ENCODE data around the gene LTA. TPM values are rescaled to one million over a fixed set of nuclear protein-coding genes. Genes with fewer than 3 reads are reported as not detected.
A peak's percentile ranks its signal among the peaks of the same experiment; 100 is the strongest.

LTA gene
- total RNA-seq, 1 donor = 2.5 TPM

GRCh38 chr6:31556307-31556706 lies 15.8 kb upstream of the LTA start:
- Histone ChIP-seq H3K4me1 (ENCODE audit: insufficient read depth, low read length) (peaks cover 80% of the 10 kb centered on the region), H3K27me3 (ENCODE audit: insufficient read depth, low read length) (no peaks in the 10 kb centered on the region), H3K4me3 (ENCODE audit: low read length) (no peak overlapping the region)

GRCh38 chr6:31557443-31558317 lies 14.4 kb upstream of the LTA start:
- Histone ChIP-seq H3K27me3 (ENCODE audit: insufficient read depth, low read length) (no peaks in the 10 kb centered on the region), H3K9me3 (ENCODE audit: low read depth, low read length) (no peaks in the 10 kb centered on the region), H3K4me3 (ENCODE audit: low read length) (no peak overlapping the region), H3K4me1 (ENCODE audit: insufficient read depth, low read length) (peaks cover 81% of the 10 kb centered on the region)

More at GRCh38 chr6:31556307-31556706, 15.8 kb upstream of the LTA start:
- H3K9me3 ChIP-seq (ENCODE audit: low read depth, low read length) = no peaks in the 10 kb centered on the region

- Histone ChIP-seq H3K4me3 (ENCODE audit: low read length) (no peak overlapping the region), H3K9me3 (ENCODE audit: low read depth, low read length) (no peaks in the 10 kb centered on the region), H3K4me1 (ENCODE audit: insufficient read depth, low read length) (peaks cover 81% of the 10 kb centered on the region)
Measured at GRCh38 chr6:31558318-31558625, 13.8 kb upstream of the LTA start.

DNA sequence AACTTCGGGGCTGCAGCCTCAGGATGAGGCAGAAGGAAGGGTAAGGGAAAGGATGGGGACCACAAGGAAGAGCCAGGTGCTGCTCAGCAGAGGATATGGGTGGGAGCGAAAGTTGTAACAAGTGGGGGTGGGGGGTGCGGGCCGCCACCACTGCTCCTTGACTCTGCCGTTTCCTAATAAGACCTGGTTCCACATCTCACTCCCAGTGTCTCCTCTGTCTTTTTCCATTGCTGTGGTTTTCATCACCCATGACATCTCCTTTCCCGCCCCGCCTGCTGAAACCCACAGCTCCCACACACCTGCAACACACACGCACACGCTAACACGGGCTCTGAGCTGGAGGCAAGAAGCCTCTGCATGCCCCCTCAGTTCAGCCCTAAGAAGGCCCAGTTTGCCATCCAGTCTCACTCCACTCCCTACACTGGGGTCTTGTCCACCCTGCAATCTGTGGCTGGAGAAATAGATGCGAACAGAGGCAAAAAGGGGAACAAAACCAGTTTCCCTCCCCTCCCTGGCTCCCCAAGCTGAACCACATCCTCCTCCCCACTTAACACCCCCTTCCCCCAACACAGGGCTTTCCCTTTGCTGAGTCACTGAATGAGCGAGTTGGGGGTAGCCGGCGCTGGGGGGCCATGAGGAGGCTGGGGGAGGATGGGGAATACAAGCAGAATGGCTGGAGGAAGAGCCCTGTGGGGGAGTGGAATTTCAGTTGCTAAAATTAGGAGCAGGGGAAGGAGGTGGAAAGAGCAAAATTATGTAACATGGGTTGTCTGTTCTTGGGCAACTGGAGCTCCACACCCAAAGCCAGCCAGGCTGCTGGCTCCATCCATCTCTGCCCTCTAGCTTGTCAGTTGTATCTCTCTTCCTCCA lies 13.2 kb upstream of the LTA start:
- no peak overlapping the region for H3K4me3 ChIP-seq (ENCODE audit: low read length)
- H3K27me3 ChIP-seq (ENCODE audit: insufficient read depth, low read length) = no peaks in the 10 kb centered on the region
- H3K9me3 ChIP-seq (ENCODE audit: low read depth, low read length) = no peaks in the 10 kb centered on the region
- H3K4me1 ChIP-seq (ENCODE audit: insufficient read depth, low read length) = peaks cover 83% of the 10 kb centered on the region

More at GRCh38 chr6:31558318-31558625, 13.8 kb upstream of the LTA start:
- H3K27me3 ChIP-seq (ENCODE audit: insufficient read depth, low read length) = no peaks in the 10 kb centered on the region

DNA sequence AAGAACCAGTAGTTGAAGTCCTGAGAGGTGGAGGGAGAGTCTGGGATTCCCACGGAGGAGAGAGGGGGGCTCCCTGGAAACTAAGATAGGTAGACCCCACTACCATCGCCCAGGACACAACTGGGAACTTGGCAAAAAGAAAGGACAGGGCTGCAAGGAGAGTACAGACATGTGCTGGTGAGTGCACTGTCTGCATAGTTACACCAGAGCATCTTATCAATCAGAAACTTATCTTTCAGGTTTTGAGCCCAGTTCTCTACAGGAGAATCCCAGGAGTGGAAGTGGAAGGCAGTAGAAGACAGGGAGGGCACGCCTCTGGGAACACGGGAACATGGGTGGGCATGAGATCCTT lies 12.5 kb upstream of the LTA start:
- Histone ChIP-seq H3K9me3 (ENCODE audit: low read depth, low read length) (no peaks in the 10 kb centered on the region), H3K27me3 (ENCODE audit: insufficient read depth, low read length) (no peaks in the 10 kb centered on the region), H3K4me3 (ENCODE audit: low read length) (peak overlapping the region; percentile 3), H3K4me1 (ENCODE audit: insufficient read depth, low read length) (peaks cover 85% of the 10 kb centered on the region)

DNA sequence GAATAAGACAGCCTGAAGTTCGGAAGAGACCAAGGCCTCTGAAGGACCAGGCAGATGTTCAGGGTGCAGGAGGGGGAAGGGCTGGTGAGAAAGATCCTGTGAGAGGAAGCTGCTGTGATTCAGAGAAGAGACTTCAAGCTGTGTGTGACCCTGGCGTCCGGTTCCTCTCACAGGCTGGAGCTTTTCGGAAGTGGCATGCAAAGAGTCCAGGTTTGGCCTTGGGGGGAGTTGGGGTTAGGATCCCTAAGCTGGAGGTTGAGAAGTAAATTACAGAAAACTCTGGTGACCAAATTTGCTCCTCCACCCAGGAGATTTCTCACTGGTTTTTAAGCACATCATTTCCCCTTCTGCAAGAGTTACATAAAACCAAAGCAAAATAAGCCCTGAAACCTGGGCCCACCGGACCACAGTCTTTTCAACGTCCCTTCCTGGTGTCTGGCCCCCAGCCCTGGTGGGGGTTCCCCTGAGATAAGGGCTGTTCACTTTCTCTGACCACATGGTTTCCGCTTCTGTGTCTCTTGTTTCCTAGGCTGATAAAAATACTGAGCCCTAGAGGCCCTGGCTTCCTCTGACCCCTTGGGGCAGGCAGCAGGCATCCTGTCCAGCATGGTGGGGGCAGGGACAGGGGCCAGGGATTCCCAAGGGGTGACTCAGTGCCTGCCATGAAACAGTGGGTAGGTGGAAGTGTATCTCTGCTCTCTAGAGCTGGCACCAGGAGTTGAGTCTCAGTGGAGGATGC lies 12.0 kb upstream of the LTA start:
- H3K27me3 ChIP-seq (ENCODE audit: insufficient read depth, low read length) = no peaks in the 10 kb centered on the region
- peaks cover 85% of the 10 kb centered on the region for H3K4me1 ChIP-seq (ENCODE audit: insufficient read depth, low read length)
- peak overlapping the region; percentile 3 for H3K4me3 ChIP-seq (ENCODE audit: low read length)
- H3K9me3 ChIP-seq (ENCODE audit: low read depth, low read length) = no peaks in the 10 kb centered on the region

DNA sequence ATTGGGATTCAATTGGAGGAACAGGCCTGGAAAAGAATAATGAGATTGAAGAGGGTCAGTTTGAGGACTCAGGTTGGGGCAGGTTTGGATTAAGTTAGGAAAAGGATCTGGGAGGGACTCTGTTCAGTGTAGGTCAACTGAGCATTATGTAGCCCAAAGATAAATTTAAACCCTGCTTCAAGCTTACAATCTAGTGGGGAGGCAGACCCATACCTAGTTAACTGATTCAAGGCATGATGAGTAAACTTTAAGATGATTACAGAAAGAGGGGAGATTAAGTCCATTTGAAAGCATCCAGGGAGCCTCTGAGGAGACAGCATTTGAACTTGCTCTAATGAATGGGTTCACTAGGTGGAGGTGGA lies 11.4 kb upstream of the LTA start:
- H3K9me3 ChIP-seq (ENCODE audit: low read depth, low read length) = no peaks in the 10 kb centered on the region
- no peaks in the 10 kb centered on the region for H3K27me3 ChIP-seq (ENCODE audit: insufficient read depth, low read length)
- no peak overlapping the region for H3K4me3 ChIP-seq (ENCODE audit: low read length)
- peaks cover 85% of the 10 kb centered on the region for H3K4me1 ChIP-seq (ENCODE audit: insufficient read depth, low read length)

GRCh38 chr6:31567531-31568370 lies 4.3 kb upstream of the LTA start:
- Histone ChIP-seq H3K27me3 (ENCODE audit: insufficient read depth, low read length) (no peaks in the 10 kb centered on the region), H3K4me1 (ENCODE audit: insufficient read depth, low read length) (peaks cover 72% of the 10 kb centered on the region), H3K4me3 (ENCODE audit: low read length) (no peak overlapping the region), H3K9me3 (ENCODE audit: low read depth, low read length) (no peaks in the 10 kb centered on the region)

DNA sequence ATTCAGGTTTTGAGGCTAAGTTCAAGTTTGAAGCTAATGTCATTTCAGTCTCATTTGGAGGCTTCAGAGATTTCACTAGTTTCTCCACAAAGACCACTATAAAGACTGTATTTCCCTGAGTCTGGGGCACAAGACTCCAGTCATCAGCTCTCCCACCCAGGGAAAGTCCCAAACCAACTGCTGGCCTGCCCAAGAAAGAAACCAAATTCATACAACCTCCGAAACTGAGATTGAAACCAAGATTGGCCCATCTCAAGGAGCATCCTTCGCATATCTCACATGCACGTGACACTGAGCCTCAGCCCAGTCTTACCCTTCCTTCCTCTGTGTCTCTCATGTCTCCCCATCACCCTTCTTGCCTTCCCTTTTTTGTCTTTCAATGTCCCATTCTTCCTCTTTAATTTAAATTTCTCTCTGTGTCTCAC lies 3.5 kb upstream of the LTA start:
- peaks cover 72% of the 10 kb centered on the region for H3K4me1 ChIP-seq (ENCODE audit: insufficient read depth, low read length)
- no peak overlapping the region for H3K4me3 ChIP-seq (ENCODE audit: low read length)
- H3K27me3 ChIP-seq (ENCODE audit: insufficient read depth, low read length) = no peaks in the 10 kb centered on the region
- H3K9me3 ChIP-seq (ENCODE audit: low read depth, low read length) = no peaks in the 10 kb centered on the region

DNA sequence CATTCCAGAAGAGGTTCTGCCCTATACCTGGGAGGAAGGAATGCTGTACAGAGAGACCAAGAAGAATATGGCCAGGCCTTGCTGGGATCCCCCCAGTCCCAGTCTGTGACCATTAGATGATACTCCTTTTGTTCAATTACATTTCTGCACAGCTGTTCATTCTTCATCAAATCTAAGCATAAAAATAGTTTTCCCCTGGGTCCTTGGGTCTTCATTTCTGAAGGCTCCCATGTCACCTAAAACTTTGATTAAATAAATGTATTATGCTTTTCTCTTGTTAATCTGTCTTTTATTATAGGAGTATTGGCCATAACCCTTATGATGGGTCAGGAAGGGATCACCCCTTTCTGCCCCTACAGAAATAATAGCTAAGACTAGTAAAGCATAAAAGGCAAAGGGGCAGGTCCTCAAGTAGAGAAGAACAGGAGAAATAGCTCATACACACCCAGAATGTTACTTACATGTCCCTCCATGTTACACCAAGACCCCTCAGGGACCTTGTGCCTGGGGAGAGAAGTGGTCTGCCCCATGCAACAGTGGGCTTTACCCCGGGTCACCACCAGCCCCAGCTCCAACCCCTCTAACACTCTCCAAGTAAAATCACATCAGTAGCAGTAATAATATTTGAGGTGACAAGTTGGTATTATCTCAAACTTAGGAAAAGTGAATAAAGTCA lies 2.1 kb upstream of the LTA start:
- Histone ChIP-seq H3K9me3 (ENCODE audit: low read depth, low read length) (no peaks in the 10 kb centered on the region), H3K4me1 (ENCODE audit: insufficient read depth, low read length) (peaks cover 81% of the 10 kb centered on the region), H3K27me3 (ENCODE audit: insufficient read depth, low read length) (no peaks in the 10 kb centered on the region), H3K4me3 (ENCODE audit: low read length) (no peak overlapping the region)

GRCh38 chr6:31573239-31574105 lies 1.4 kb downstream of the LTA start:
- H3K4me1 ChIP-seq (ENCODE audit: insufficient read depth, low read length) = peaks cover 96% of the 10 kb centered on the region
- H3K9me3 ChIP-seq (ENCODE audit: low read depth, low read length) = no peaks in the 10 kb centered on the region
- no peaks in the 10 kb centered on the region for H3K27me3 ChIP-seq (ENCODE audit: insufficient read depth, low read length)
- no peak overlapping the region for H3K4me3 ChIP-seq (ENCODE audit: low read length)

DNA sequence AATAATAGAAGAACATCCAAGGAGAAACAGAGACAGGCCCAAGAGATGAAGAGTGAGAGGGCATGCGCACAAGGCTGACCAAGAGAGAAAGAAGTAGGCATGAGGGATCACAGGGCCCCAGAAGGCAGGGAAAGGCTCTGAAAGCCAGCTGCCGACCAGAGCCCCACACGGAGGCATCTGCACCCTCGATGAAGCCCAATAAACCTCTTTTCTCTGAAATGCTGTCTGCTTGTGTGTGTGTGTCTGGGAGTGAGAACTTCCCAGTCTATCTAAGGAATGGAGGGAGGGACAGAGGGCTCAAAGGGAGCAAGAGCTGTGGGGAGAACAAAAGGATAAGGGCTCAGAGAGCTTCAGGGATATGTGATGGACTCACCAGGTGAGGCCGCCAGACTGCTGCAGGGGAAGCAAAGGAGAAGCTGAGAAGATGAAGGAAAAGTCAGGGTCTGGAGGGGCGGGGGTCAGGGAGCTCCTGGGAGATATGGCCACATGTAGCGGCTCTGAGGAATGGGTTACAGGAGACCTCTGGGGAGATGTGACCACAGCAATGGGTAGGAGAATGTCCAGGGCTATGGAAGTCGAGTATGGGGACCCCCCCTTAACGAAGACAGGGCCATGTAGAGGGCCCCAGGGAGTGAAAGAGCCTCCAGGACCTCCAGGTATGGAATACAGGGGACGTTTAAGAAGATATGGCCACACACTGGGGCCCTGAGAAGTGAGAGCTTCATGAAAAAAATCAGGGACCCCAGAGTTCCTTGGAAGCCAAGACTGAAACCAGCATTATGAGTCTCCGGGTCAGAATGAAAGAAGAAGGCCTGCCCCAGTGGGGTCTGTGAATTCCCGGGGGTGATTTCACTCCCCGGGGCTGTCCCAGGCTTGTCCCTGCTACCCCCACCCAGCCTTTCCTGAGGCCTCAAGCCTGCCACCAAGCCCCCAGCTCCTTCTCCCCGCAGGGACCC lies 2.3 kb downstream of the LTA start:
- H3K9me3 ChIP-seq (ENCODE audit: low read depth, low read length) = no peaks in the 10 kb centered on the region
- no peak overlapping the region for H3K4me3 ChIP-seq (ENCODE audit: low read length)
- no peaks in the 10 kb centered on the region for H3K27me3 ChIP-seq (ENCODE audit: insufficient read depth, low read length)
- H3K4me1 ChIP-seq (ENCODE audit: insufficient read depth, low read length) = peaks cover 96% of the 10 kb centered on the region
